OCI-LY3 (cell line): ENCODE measurements around the gene SBNO2.
A peak's percentile ranks its signal among the peaks of the same experiment; 100 is the strongest.

Source experiments
- H2AFZ ChIP-seq: fragments of 200-600, 300-600 bp; shearing (Covaris generic); 2 replicates; pipeline ENCODE4 v1.6.0; 2014; ENCODE audit warnings: antibody characterized with exemption, low read depth, low read length
- H3K27ac ChIP-seq: fragments of 200-600, 300-600 bp; sonication (generic); 2 replicates; pipeline ENCODE4 v1.5.1; 2014; ENCODE audit warnings: mild to moderate bottlenecking, low read length, moderate library complexity, mixed read lengths
- H3K27me3 ChIP-seq: fragments of 200-600, 300-600 bp; sonication (generic); 2 replicates; pipeline ENCODE4 v1.6.1; 2014; ENCODE audit warnings: low read depth, low read length, mixed read lengths
- H3K36me3 ChIP-seq: fragments of 200-600, 300-600 bp; sonication (generic); replicated peaks from 2 replicates; pipeline ENCODE3; 2014; ENCODE audit warnings: low read depth, low read length, mixed read lengths
- H3K4me1 ChIP-seq: fragments of 300-600, 200-600 bp; sonication (generic); 2 replicates; pipeline ENCODE4 v1.6.1; 2014; ENCODE audit warnings: low read length, mixed read lengths
- H3K4me2 ChIP-seq: fragments of 200-600, 300-600 bp; sonication (generic); 2 replicates; pipeline ENCODE4 v1.6.1; 2014; ENCODE audit warnings: low read length, mixed read lengths
- H3K4me3 ChIP-seq: fragments of 300-600, 200-600 bp; sonication (generic); 2 replicates; pipeline ENCODE4 v1.5.1; 2014; ENCODE audit warnings: antibody characterized with exemption, mild to moderate bottlenecking, low read length, moderate library complexity
- H3K79me2 ChIP-seq: fragments of 300-600, 200-600 bp; shearing (Covaris generic); 2 replicates; pipeline ENCODE4 v1.6.1; 2014; ENCODE audit warnings: mild to moderate bottlenecking, low read length, mixed read lengths
- H3K9ac ChIP-seq: fragments of 300-600, 200-600 bp; shearing (Covaris generic); 2 replicates; pipeline ENCODE4 v1.6.0; 2014; ENCODE audit warnings: mild to moderate bottlenecking, low read length, moderate library complexity
- H3K9me3 ChIP-seq: fragments of 200-600, 300-600 bp; shearing (Covaris generic); 2 replicates; pipeline ENCODE4 v1.6.1; 2014; ENCODE audit warnings: low read length, mixed read lengths; ENCODE audit not compliant: insufficient read depth
- H4K20me1 ChIP-seq: fragments of 200-600, 300-600 bp; sonication (generic); 2 replicates; pipeline ENCODE4 v1.6.1; 2016; ENCODE audit warnings: low read length, mixed read lengths; ENCODE audit not compliant: insufficient read depth
- CTCF ChIP-seq: fragments of 200-600, 300-600 bp; sonication (generic); IDR thresholded peaks from 2 replicates; pipeline ENCODE4 v1.5.1; 2014; ENCODE audit warnings: antibody characterized with exemption, low read length, low read depth
- EZH2phosphoT487 ChIP-seq: fragments of 200-600 bp; shearing (Covaris generic); IDR thresholded peaks from 2 replicates; pipeline ENCODE4 v1.6.1; 2018; ENCODE audit warnings: antibody characterized with exemption, mixed run types, low read depth

The SBNO2 gene

DNA sequence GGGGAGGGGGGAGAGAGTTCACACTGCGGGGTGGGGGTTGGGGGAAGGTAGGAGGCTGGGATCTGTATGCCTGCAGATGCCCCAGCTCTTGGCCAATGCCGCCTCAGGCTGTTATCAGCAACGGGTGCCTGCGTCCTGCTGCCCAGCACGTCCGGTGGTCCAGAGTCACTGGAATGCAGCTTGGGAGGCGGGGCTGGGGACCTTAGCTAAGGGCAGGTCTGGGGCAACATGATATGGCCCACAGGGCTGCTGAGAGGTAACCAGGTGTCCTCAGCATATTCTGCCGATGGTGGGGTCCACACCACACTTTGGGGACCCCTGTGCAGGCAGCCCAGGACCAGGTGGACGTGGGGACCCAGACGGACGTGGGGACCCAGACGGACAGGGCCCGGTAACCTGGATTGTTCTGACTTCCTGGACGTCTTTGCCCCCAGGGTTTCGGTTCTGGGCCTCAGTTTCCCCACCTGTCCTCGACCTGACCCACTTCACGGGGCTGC is 107.8 kb downstream of the SBNO2 start:
- Histone ChIP-seq H4K20me1 (no peaks in the 10 kb centered on the region), H2AFZ (no peak overlapping the region), H3K27ac (no peak overlapping the region), H3K9me3 (no peaks in the 10 kb centered on the region), H3K79me2 (peaks cover 31% of the 10 kb centered on the region), H3K36me3 (peaks cover 15% of the 10 kb centered on the region), H3K27me3 (no peaks in the 10 kb centered on the region), H3K9ac (peak overlapping the region; percentile 93), H3K4me3 (peak overlapping the region; percentile 95), H3K4me2 (peak overlapping the region; percentile 98), H3K4me1 (peaks cover 25% of the 10 kb centered on the region)
- TF ChIP-seq EZH2phosphoT487, result no peak
- no peak for TF ChIP-seq CTCF

DNA sequence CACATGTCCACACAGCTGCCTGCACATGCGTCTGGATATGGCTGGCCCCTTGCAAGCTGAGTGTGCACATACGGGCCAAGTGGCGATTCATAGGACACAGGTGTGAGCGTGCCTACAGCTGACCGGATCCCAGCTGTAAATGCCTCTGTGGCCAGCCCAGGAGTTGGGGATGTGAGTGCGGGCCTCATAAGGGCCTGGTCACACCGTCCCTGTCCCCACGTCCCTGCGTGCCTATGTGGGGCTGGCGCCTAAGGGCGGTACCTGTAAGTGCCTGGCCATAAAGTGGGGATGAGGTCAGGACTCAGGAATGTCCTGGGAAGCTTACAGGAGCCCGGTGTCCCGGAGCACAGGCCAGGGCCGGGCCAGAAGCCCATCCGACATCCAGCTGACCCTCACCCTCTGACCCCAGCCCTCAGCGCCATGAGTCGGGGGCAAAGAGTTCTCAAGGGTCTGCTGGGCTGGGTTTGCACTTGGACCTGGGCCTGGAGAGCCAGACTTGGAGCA is 108.4 kb downstream of the SBNO2 start:
- Histone ChIP-seq H3K27me3 (no peaks in the 10 kb centered on the region), H3K4me3 (no peak overlapping the region)

GRCh38 chr19:1064661-1065605 is 109.1 kb downstream of the SBNO2 start:
- Histone ChIP-seq H3K27ac (no peak overlapping the region), H3K79me2 (peaks cover 24% of the 10 kb centered on the region), H3K9ac (peak overlapping the region; percentile 25; the same call in 1 of the 2 replicates), H3K9me3 (no peaks in the 10 kb centered on the region), H2AFZ (no peak overlapping the region), H3K4me2 (peak overlapping the region; percentile 56), H3K36me3 (peaks cover 10% of the 10 kb centered on the region), H3K4me3 (peak overlapping the region; percentile 51), H4K20me1 (no peaks in the 10 kb centered on the region), H3K4me1 (peaks cover 25% of the 10 kb centered on the region), H3K27me3 (no peaks in the 10 kb centered on the region)
- peak; percentile 54 for TF ChIP-seq CTCF
- TF ChIP-seq EZH2phosphoT487, result no peak

More for the DNA sequence above, 108.4 kb downstream of the SBNO2 start:
- Histone ChIP-seq H3K79me2 (peaks cover 26% of the 10 kb centered on the region), H3K9ac (no peak overlapping the region), H3K36me3 (peaks cover 11% of the 10 kb centered on the region), H3K9me3 (no peaks in the 10 kb centered on the region), H3K4me2 (no peak overlapping the region), H2AFZ (no peak overlapping the region), H4K20me1 (no peaks in the 10 kb centered on the region), H3K4me1 (peaks cover 25% of the 10 kb centered on the region), H3K27ac (no peak overlapping the region)
- no peak for TF ChIP-seq CTCF
- TF ChIP-seq EZH2phosphoT487, result no peak

DNA sequence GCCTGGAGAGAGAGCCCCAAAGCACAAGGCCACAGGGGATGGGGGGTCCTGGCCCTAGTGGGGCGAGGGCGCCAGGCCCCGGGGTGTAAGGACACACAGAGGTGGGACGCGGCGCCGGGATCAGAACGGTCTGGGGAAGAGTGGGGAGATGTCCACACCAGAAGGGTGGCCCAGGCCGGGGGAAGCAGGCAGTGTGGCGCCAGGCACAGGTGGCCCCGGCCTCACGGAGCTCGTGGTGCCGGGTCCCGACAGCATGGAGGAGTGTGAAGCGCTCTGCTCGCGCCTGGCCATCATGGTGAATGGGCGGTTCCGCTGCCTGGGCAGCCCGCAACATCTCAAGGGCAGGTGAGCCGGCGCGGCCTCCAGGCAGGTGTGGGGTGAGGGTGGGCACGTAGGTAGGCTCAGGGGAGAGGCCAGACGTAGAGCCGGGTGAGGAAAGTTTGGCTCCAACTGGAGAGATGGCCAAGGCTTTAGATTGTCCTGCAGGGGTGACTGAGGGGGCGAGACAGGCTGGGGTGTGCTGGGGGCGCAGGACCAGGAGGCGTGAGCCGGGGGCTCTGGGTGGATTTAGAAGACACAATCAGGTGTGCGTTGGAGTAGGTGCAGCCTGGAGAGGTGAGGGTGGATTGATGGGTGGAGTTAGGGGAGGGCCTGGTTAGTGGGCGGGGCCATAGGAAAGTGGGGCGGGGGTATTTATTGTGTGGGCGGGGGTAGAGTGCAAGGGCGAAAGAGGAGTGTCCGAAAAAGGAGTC is 110.0 kb downstream of the SBNO2 start:
- H3K9ac ChIP-seq, result no peak overlapping the region
- peak overlapping the region; percentile 56; the same call in 1 of the 2 replicates for H3K4me2 ChIP-seq
- H3K4me1 ChIP-seq, result peaks cover 19% of the 10 kb centered on the region
- no peak overlapping the region for H3K27ac ChIP-seq
- H3K36me3 ChIP-seq, result peaks cover 7% of the 10 kb centered on the region
- TF ChIP-seq EZH2phosphoT487 (no peak), CTCF (no peak)
- no peaks in the 10 kb centered on the region for H4K20me1 ChIP-seq
- H3K79me2 ChIP-seq, result peaks cover 18% of the 10 kb centered on the region
- no peaks in the 10 kb centered on the region for H3K27me3 ChIP-seq
- no peak overlapping the region for H2AFZ ChIP-seq
- no peaks in the 10 kb centered on the region for H3K9me3 ChIP-seq
- H3K4me3 ChIP-seq, result no peak overlapping the region
